HG02763 (cell line): Measurements from ENCODE around the gene MED7.
A peak's percentile ranks its signal among the peaks of the same experiment; 100 is the strongest.

Experiments
- ATAC-seq: cut with Tn5 transposase; IDR thresholded peaks from one replicate; pipeline ENCODE4 v1.9.1; 2021; ENCODE audit warnings: mild to moderate bottlenecking, moderate library complexity; ENCODE audit not compliant: unreplicated experiment

Gene MED7

DNA sequence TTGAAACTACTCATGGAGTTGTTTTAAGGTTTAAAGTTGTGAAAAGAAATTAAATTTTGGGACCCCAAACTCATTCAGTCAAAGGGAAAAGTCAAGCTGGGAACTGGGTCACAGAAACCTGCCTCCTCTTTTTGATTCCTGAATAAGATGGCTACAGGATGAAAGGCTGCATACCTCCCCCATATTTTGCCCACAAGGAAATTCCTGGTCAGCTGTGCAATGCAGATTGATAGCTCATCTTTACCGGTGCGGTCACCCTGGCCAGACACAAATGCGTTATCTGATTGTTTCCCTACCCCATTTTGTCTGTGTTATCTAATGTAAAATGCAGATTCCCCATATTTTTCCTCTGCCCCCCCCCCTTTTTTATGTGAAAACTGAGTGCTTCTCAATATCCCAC is 35.2 kb downstream of the MED7 start:
- ATAC-seq: no peak

DNA sequence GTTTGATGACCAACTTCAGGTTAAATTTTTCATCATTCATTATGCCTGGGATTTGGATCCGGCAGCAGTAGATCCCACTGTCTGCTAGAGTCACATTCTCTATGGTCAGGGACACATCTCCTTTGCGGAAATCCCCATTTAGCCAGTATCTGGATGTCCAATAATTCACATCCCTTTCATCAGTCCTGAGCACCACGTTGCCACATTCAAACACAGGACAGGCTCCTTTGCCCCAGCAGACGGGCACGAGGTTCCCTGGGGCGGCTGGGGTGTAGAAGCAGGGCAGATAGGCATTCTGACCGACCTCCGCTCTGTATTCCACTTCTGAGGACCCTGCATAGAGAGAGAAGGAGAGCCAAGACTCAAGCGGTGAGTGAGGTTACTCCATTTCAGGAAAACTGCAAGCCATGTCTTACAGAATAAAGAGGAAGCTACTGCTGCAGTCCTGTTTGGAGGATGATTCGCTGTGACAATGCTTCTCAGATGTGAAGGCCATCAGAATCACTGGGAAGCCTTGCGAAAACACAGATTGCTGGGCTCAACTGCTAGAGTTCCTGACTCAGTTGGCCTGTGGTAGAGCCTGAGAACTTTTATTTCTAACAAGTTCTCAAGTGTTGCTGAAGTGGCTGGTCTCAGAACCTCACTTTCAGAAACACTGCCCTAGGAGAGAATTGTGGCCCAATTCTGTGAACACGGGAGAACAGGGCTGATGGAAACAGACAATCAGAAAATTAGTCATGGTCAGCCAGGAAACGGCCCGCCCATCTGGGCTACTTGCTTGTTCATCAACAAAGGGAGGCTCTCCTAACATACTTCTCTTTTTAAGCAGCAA is 35.8 kb downstream of the MED7 start:
- no peak for ATAC-seq

DNA sequence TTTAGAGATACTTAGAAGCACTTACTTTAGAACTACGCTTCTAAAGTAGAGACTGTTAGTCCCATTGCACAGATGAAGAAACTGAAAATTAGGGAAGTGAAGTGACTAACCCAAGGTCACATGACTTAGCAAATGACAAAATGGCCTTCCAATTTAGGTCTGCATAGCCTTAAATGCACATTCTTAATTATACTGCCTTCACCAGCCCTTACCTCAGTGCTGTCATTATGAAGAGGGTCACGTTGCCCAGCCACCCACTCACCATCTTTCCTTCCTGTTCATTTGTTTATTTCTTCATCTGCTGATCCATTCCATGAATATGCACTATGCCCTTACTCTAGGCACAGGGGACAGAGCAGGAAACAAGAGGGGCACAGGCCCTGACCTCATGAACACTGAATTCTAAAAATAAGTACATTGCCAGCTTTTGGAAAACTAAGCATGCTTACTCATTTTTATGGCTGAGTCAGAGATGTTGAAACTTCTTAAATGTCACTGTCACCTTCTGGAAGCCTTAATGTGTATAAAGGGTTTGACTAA is 42.5 kb downstream of the MED7 start:
- ATAC-seq: no peak

DNA sequence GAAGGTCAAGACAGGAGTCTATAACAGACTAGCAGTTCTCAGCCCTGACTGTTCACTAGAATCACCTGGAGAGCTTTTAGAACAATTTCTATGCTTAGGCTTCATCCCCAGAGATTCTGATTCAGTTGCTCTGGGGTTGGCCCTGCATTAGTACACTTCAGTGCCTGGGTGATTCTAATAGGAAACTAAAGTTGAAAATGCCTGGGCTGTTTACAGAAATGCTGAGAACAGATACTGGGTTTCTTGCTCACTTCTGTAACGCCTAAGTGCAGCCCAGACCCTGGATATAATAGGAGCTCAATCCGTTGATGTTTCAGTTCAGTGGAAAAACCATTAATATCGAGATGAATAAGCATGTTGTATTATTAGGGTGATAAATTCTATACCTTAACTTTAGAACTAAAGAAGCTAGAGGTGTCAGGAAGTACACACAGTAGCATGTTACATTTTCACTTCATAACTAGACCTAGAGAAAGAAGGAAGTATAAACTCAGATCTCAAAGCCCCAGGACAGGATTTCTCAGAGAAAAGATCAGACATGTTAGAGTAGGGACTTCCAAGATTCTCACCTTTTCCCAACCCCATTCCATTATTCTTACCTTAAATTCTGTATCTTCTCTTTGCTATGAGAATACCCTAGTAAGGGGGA is 54.2 kb downstream of the MED7 start:
- peak; percentile 56 for ATAC-seq
